CD4-positive, alpha-beta T cell (primary cell): ENCODE data around the gene PCBP2. TPM values are rescaled to one million over a fixed set of nuclear protein-coding genes. Genes with fewer than 3 reads are reported as not detected.
"Not testable (repeated sequence)": the region's sequence is repeated elsewhere in the genome, so short reads cannot be mapped to it uniquely, and the experiment has no call there.

Experiments
- ATAC-seq: fragments of 200-7000 bp; cut with Tn5 transposase; one replicate; pipeline ENCODE4 v1.10.0; 2022; ENCODE audit warnings: mild to moderate bottlenecking; ENCODE audit not compliant: poor library complexity
- CTCF ChIA-PET: fragments of 350-600 bp; sonication (Branson Sonifier 250); formaldehyde crosslinking; loops from one replicate; lab custom pipeline; 2021; ENCODE audit warnings: antibody characterized with exemption, inconsistent platforms; lab: Charles Lee
- POLR2A ChIA-PET: fragments of 350-600 bp; sonication (Branson Sonifier 250); formaldehyde crosslinking; loops from one replicate; lab custom pipeline; 2021; ENCODE audit warnings: antibody characterized with exemption, inconsistent platforms; lab: Charles Lee
- DNase-seq, 14 experiments: peaks; one replicate each; pipeline ENCODE4 v3.0.0-alpha.2; 2013 to 2020; ENCODE audit warnings: mixed read lengths in 2 of 14
- H3K27ac ChIP-seq, 2 donors: one replicate each; pipeline versions ENCODE4 v1.5.1 to v1.7.0; 2013; ENCODE audit warnings: low read length in 2 of 2, low read depth in 1 of 2, mild to moderate bottlenecking in 1 of 2
- H3K27me3 ChIP-seq, 2 experiments: 1 replicate in 1 of 2; 2 replicates in 1 of 2; pipeline versions ENCODE4 v1.6.1 to v1.7.0; 2013; ENCODE audit warnings: low read length in 2 of 2, control low read depth in 1 of 2, mild to moderate bottlenecking in 1 of 2, moderate library complexity in 1 of 2; ENCODE audit not compliant: insufficient read depth in 2 of 2, control insufficient read depth in 1 of 2
- H3K36me3 ChIP-seq: one replicate; pipeline ENCODE4 v1.6.1; 2013; ENCODE audit warnings: low read length, control low read depth; ENCODE audit not compliant: insufficient read depth
- H3K4me1 ChIP-seq: one replicate; pipeline ENCODE4 v1.6.1; 2013; ENCODE audit warnings: low read length, control low read depth; ENCODE audit not compliant: insufficient read depth
- H3K4me3 ChIP-seq: one replicate; pipeline ENCODE4 v1.5.1; 2013; ENCODE audit warnings: mild to moderate bottlenecking, low read length, moderate library complexity
- H3K9me3 ChIP-seq, 2 experiments: 1 replicate in 1 of 2; 2 replicates in 1 of 2; pipeline versions ENCODE4 v1.6.1 to v1.7.0; 2013; ENCODE audit warnings: low read length in 2 of 2, mild to moderate bottlenecking in 2 of 2, control low read depth in 1 of 2, moderate library complexity in 1 of 2; ENCODE audit not compliant: control insufficient read depth in 1 of 2, insufficient read depth in 1 of 2
- H3K27ac Mint-ChIP-seq: one replicate; pipeline ENCODE4 v1.8.0; 2020; ENCODE audit warnings: mixed read lengths
- H3K27me3 Mint-ChIP-seq: one replicate; pipeline ENCODE4 v1.8.0; 2021; ENCODE audit warnings: mixed read lengths
- H3K36me3 Mint-ChIP-seq: one replicate; pipeline ENCODE4 v1.8.0; 2021; ENCODE audit warnings: low read depth, mixed read lengths
- H3K4me1 Mint-ChIP-seq: one replicate; pipeline ENCODE4 v1.8.0; 2021; ENCODE audit warnings: low read depth, mixed read lengths
- H3K4me3 Mint-ChIP-seq: one replicate; pipeline ENCODE4 v1.8.0; 2020; ENCODE audit warnings: mild to moderate bottlenecking, mixed read lengths
- H3K9me3 Mint-ChIP-seq: one replicate; pipeline ENCODE4 v1.8.0; 2020; ENCODE audit warnings: mixed read lengths
- intact Hi-C, 2 experiments: fragments of 100-400 bp; cut with DNase I in 1 of 2; cut with micrococcal nuclease in 1 of 2; formaldehyde crosslinking; loops; one replicate each; pipeline versions ENCODE4 v1.15.1 to v1.9.0; 2023 to 2025; cut with DNase I, micrococcal nuclease
- total RNA-seq, 174 experiments: library from RNA in 2 of 174; stranded (reverse) in 2 of 174; gene quantifications; one replicate each; pipeline ENCODE4 v1.2.3 and lab custom pipeline; 2021 to 2026
- TF ChIP-seq, protein P1 (sequence below): fragments of 200-600 bp; IDR thresholded peaks from one replicate; pipeline ENCODE4 v1.8.0; 2022; ENCODE audit warnings: antibody characterized with exemption, mild to moderate bottlenecking

The PCBP2 gene
- total RNA-seq, 2 experiments from 2014 or later, result 1,331 to 1,359 TPM

DNA sequence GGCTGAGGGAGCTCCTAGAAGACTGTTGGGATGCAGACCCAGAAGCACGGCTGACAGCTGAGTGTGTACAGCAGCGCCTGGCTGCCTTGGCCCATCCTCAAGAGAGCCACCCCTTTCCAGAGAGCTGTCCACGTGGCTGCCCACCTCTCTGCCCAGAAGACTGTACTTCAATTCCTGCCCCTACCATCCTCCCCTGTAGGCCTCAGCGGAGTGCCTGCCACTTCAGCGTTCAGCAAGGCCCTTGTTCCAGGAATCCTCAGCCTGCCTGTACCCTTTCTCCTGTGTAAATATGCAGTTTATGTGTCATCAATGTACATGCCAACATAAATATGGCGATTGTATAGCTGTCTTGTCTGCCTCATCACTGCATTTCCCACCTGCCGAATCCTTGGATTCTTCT, 20.7 kb upstream of the PCBP2 start:
- DNase-seq, result peak in 1 of 14 experiments; percentile 10
- no peaks in the 10 kb centered on the region for H3K9me3 Mint-ChIP-seq
- no peak overlapping the region for H3K4me3 Mint-ChIP-seq
- ChIA-PET POLR2A (no interaction called here), CTCF (no interaction called here)
- no peaks in the 10 kb centered on the region for H3K4me1 ChIP-seq
- H3K27me3 ChIP-seq, result no peaks in the 10 kb centered on the region
- H3K36me3 Mint-ChIP-seq, result no peaks in the 10 kb centered on the region
- no peaks in the 10 kb centered on the region for H3K4me1 Mint-ChIP-seq
- no peak overlapping the region for H3K4me3 ChIP-seq
- TF ChIP-seq, protein P1, sequence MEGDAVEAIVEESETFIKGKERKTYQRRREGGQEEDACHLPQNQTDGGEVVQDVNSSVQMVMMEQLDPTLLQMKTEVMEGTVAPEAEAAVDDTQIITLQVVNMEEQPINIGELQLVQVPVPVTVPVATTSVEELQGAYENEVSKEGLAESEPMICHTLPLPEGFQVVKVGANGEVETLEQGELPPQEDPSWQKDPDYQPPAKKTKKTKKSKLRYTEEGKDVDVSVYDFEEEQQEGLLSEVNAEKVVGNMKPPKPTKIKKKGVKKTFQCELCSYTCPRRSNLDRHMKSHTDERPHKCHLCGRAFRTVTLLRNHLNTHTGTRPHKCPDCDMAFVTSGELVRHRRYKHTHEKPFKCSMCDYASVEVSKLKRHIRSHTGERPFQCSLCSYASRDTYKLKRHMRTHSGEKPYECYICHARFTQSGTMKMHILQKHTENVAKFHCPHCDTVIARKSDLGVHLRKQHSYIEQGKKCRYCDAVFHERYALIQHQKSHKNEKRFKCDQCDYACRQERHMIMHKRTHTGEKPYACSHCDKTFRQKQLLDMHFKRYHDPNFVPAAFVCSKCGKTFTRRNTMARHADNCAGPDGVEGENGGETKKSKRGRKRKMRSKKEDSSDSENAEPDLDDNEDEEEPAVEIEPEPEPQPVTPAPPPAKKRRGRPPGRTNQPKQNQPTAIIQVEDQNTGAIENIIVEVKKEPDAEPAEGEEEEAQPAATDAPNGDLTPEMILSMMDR, result no peak
- H3K36me3 ChIP-seq, result no peaks in the 10 kb centered on the region
- H3K9me3 ChIP-seq, result no peaks in the 10 kb centered on the region
- no peak for ATAC-seq
- no peak overlapping the region for H3K27ac Mint-ChIP-seq
- H3K27ac ChIP-seq, result no peak overlapping the region
- intact Hi-C loops, result no loop called here
- no peaks in the 10 kb centered on the region for H3K27me3 Mint-ChIP-seq

GRCh38 chr12:53435326-53435725, 16.6 kb upstream of the PCBP2 start:
- H3K4me1 ChIP-seq, H3K4me3 ChIP-seq, H3K27ac ChIP-seq, H3K27me3 ChIP-seq, H3K4me1 Mint-ChIP-seq, H3K9me3 Mint-ChIP-seq, CTCF ChIA-PET, H3K27ac Mint-ChIP-seq, DNase-seq, H3K9me3 ChIP-seq, H3K36me3 Mint-ChIP-seq, POLR2A ChIA-PET, intact Hi-C loops, ATAC-seq, H3K36me3 ChIP-seq, H3K27me3 Mint-ChIP-seq, H3K4me3 Mint-ChIP-seq: not testable (repeated sequence)

GRCh38 chr12:53439582-53439981, 12.3 kb upstream of the PCBP2 start:
- H3K27ac Mint-ChIP-seq, DNase-seq, H3K27me3 Mint-ChIP-seq, intact Hi-C loops, H3K4me3 ChIP-seq, ATAC-seq, H3K27me3 ChIP-seq, H3K9me3 Mint-ChIP-seq, H3K27ac ChIP-seq, H3K9me3 ChIP-seq: not testable (repeated sequence)
- CTCF ChIA-PET, result interaction anchor here (0.6 to 2.0 kb wide), 3 partner anchors 18 to 87 kb away, joined by 3 to 8 read pairs (median 3); no protein-coding TSS in a partner anchor
- H3K4me1 ChIP-seq, result peaks cover 32% of the 10 kb centered on the region
- H3K36me3 ChIP-seq, result peaks cover 13% of the 10 kb centered on the region
- H3K4me3 Mint-ChIP-seq, result peak overlapping the region; percentile 65
- H3K36me3 Mint-ChIP-seq, result peaks cover 31% of the 10 kb centered on the region
- peaks cover 31% of the 10 kb centered on the region for H3K4me1 Mint-ChIP-seq
- POLR2A ChIA-PET, result interaction anchor here (0.6 to 2.3 kb wide), 2 partner anchors 29 to 61 kb away, joined by 3 to 23 read pairs; partner anchors contain the start of genes MAP3K12 and TARBP2

GRCh38 chr12:53441040-53441833, 10.7 kb upstream of the PCBP2 start, which contains the start of gene PRR13:
TSS of gene PRR13 (plus strand) at chr12:53441734. CDS start at chr12:53442715, 981 bp downstream.
- Histone ChIP-seq H3K4me1 (peaks cover 37% of the 10 kb centered on the region), H3K9me3 (no peaks in the 10 kb centered on the region), H3K27me3 (no peaks in the 10 kb centered on the region), H3K4me3 (peak within 1 kb of the TSS; percentile 61), H3K36me3 (peaks cover 23% of the 10 kb centered on the region), H3K27ac (peak within 1 kb of the TSS; percentile 59 to 84)
- DNase-seq (peak; percentile 96 to 100 (median 98)), ATAC-seq (peak; percentile 97)
- TF ChIP-seq, protein P1, result no peak
- Mint-ChIP-seq H3K4me3 (peak within 1 kb of the TSS; percentile 94), H3K9me3 (no peaks in the 10 kb centered on the region), H3K4me1 (peaks cover 48% of the 10 kb centered on the region), H3K27ac (peak within 1 kb of the TSS; percentile 87), H3K27me3 (no peaks in the 10 kb centered on the region), H3K36me3 (peaks cover 47% of the 10 kb centered on the region)
- intact Hi-C loops, result loop anchor here (1.0 to 5.0 kb wide), 3 partner anchors 10 to 59 kb away; partner anchors contain the start of gene SP1 (in 1 of the 2)
- CTCF ChIA-PET, result interaction anchor here (1.1 to 2.9 kb wide), 6 partner anchors 10 to 120 kb away, joined by 4 to 12 read pairs (median 6); partner anchors contain the start of genes AAAS and PCBP2
- POLR2A ChIA-PET, result interaction anchor here (0.9 to 2.6 kb wide), 13 partner anchors 10 to 435 kb away, joined by 3 to 23 read pairs (median 5); partner anchors contain the start of genes AAAS, EIF4B, MAP3K12 and SP1
